Bone marrow (tissue), 2 donors: ENCODE results near the gene PPP1R1C.

Source experiments
- DNase-seq, 2 donors: peaks; one replicate each; lab custom pipeline; 2025; lab: John Stamatoyannopoulos, UW

PPP1R1C gene

DNA sequence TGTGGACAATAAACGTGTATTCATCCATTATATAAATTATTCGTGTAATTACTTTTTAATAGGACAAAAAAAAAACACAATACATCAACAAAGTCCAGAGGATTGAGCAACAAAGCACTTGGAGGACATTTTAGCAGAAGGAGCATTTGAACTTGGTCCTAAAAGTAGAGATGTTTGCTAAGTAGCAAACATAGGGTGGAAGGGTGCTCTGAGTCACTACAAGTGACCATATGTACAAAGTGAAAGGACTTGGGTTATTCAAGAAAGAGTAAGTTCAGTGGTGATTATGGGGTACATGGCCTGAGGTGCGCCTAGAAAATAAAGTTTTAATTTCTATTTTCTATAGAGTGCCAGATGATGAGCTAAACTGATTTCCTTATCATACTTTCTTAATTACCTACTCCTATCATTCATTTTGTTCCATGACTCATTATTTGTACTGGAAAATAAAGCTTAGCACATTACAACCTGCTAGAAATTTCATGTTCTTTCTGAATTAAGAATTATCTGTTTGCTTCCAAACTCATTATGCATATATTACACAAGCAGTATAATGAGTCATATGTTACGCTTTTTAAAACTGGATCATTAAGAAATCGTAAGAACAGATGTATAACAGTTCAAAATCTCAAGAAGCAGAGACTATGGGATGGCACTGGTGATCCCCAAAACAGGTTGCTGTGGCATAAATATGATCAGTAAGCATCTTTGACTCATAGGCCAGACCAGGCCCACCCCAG, 13.1 kb upstream of the PPP1R1C start:
- DNase-seq = no peak

DNA sequence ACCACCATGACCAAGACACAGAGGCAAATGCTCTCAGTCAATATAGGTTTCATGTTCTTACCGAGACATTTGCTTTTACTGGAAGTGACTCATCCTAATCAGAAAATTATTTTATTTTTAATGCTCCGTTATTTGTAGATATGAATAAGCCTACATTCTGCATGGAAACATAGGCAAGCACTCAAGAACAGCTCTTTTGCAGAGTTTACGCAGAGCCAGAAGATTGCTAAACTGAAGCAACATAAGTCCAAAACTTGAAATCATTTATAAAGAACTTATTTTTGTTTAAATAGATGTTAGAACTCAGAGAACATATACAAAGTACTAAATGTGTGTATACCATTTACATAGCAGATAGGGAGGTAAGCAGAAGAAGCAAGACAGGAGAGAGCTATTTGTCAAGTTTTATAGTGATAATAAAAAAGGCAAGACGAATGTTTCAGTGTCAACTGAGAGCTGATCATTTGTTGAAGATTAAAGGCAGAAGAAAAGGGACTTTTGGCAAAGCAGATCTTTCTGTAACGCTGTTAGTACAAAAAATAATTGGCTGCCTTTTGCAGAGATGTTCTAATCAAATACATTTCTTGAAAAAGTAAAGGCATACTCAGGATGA, 12.4 kb upstream of the PPP1R1C start:
- DNase-seq = no peak

DNA sequence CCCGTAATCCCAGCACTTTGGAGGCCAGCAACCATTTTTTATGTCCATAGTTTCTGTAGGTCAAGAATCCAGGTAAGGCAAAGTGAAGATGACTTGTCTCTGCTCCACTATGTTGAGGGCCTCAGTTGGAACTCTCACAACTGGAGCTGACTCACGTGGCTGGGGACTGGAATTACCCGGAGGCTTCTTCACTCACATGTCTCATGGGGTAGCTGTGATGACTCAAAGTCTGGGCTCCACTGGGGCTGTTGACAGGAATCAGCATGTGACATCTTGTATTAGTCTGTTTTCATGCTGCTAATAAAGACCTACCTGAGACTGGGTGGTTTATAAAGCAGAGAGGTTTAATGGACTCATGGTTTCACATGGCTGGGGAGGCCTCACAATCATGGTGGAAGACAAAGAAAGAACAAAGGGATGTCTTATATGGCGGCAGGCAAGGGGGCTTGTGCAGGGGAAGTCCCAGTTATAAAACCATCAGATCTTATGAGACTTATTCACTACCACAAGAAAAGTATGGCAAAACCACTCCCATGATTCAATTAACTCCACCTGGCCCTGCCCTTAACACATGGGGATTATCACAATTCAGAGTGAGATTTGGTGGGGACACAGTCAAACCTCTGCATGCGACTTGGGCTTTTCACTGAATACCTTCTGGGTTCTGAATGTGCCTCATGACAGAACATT, 7.8 kb upstream of the PPP1R1C start:
- DNase-seq = no peak

DNA sequence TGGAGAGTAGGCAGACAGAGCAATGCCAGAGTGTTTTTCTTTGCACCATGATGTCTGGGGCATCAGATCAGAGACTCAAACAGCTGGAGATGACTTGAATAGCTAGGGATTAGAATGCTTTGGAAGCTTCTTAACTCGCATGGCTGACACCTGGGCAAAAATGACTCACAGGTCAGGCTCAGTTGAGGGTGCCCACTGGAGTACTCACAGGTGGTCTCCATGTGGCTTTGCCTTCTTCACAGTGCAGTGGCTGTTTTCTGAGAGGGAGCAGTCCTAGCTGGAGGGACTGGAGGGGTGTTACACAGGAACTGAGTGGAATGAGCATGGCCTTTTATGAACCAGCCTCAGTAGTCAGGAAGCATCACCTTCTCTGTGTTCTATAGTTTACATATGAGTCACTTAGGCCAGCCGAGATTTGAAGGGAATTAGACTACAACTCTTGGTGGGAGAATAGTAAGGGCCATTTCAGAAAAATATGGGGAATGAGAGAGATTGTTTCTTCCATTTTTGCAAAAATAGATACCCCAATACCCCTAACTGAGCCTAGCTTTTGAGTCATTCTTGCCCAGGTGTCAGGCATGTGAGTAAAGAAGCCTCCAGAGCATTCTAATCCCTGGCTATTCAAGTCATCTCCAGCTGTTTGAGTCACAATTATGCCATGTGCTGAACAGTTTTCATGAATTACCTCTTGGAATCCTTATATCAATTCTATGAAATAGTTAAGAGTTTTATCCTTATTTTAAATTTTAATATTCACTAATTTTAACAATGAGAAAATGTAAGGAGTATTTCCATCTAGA, 7.1 kb upstream of the PPP1R1C start:
- DNase-seq = no peak

DNA sequence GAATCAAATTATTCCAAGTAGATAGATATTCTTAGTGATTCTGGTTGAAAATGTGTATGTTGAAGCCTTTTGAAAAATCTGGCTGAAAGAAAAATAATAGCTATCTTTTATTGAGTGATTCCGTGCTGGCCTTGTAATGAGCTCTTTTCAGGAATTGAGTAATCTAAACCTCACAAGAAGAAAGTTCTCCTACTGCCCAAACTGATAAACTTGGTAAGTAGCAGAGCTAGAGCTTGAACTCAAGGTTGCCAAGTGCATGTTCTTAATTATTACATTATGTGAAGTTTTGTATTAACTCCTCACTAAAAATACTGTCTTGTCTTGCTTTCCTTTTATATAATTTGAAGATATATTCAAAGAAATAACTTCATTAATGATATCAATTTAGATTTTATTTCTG, 1.6 kb upstream of the PPP1R1C start:
- no peak for DNase-seq

DNA sequence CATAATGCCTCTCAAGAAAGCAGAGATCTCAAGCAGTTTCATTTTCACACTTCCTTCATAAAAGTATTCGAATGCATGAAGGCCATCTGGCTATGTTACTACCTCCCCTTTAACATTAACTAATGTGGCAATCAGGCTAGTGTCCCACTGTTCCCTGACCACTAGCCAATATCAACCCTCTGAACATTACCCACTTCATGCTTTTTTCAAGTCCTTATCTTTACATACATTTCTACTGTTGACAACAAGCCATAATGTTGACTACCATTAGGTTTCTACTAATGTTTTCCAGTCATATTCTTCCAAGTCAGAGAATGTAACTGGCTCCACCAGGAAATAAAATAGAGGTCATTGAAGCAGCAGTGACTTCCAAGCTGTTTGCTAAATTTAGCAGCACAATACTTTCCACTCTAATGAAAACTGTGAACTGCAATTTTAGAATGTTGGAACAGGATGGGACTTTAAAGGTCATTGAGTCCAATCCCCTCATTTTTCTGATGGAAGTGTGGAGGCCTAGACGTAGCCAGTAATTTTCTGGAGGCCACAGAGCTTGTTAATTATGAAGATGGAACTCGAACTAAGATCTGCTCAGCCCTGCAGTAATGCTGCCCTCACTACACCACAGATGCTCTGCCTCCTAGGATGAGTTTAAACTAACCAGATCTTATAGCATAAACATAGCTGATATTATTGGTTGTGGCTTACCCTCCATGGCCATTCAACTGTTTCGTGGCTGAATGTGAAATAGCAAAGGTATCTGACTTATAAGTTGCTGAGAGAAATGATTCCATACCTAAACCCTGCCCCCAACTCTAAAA, 630 bp upstream of the PPP1R1C start:
- DNase-seq = no peak

DNA sequence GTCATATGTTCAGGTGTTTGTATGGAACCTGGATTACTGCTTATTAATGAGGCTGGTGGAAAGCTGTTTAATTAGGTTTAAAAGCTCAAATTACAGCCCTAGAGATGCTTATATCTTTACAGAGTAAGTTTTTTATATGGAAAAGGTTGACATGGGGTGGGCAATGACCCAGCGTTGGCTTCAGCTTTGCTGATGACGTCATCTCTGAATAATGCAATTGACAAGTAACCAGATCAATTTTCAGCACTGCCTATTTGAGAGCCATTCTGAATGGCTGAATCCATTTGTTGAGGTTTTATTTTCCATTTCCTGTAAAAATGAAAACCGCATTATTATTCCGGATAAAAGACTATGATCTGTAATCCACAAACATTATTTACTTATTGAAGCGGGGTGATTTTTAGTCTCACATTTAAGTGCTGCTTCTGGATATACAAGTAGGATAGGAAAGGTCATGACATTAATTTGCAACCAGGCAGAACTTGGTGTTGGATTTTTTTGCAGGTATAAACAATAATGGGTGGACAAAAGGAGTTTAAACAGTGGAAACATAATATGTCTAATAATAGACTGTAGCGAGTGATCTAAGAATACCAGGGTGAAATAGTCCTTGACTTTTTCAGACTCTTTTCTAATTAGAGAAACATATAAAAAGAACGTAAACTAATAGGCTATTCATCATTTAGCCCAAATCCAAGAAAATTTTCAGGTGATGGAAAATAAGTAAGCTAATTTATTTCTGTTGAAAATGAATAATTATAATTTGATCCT, 2.7 kb downstream of the PPP1R1C start:
- no peak for DNase-seq

DNA sequence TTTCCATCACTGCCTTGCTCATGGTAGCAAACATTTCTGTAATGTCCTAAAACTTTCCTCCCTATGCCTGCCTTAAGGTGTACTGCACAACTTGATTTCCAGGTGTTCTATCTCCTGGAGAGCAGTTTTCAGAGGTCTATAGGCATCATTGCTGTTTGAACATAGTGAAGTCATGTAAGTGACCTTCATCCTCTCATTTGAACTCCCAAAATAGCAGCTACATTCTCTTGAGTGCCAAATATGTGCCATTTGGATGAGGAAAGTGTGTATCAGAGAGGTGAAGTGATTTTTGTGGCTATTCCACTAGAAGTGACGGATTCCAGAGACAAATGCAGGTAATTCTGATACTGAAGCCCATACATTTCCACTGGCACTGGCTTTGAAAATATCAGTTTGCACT, 3.4 kb downstream of the PPP1R1C start:
- no peak for DNase-seq

DNA sequence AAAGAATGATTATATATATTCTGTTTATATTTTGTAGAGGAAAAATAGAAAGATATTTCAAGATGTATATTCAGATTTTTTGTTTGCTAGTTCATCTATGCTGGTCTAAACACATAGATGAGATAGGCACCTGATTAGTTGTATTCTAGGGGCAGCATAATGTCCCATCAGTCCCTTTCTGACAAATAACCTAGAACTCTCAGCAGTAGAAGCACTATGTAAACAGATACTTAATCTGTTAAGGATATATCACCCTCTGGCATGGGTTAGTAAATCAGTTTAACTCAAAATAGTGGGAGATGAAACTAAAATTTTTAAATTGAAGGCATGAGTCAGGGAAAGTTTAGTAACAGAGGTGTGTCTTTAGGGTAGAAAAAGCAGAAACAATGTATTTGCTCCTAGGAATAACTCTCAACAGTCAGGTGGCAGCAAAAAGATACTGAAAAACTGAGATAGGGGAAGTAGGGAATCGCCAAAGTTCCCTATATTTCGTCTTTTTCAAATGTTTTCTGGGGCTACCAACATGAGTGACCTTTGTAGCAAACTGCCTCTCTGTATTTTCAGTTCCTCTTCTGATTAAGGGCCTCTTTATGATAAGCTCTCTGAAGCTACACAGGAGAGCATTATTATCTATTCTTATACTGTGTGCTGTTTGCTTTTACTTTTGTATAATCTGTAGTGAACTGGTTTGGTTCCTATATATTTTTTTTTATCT, 5.7 kb downstream of the PPP1R1C start:
- DNase-seq = no peak

DNA sequence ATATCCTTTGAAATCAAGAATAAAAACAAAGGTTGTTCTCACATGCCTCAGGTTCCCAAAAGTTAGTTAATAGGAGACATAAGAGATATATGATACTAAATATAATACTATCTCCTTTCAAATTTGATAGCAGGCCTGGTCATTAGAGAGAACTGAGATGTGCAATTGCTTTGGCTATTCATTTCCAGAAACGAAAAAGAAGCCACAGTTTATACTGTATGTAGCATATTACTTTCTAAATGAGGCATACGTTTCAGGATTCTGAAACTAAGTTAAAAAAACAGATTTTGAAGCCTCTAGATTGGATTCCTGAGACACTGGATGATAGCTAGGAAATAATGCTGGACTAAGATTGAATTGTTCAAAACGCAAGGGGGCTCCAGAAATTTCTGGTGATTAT, 7.1 kb downstream of the PPP1R1C start:
- DNase-seq = no peak

DNA sequence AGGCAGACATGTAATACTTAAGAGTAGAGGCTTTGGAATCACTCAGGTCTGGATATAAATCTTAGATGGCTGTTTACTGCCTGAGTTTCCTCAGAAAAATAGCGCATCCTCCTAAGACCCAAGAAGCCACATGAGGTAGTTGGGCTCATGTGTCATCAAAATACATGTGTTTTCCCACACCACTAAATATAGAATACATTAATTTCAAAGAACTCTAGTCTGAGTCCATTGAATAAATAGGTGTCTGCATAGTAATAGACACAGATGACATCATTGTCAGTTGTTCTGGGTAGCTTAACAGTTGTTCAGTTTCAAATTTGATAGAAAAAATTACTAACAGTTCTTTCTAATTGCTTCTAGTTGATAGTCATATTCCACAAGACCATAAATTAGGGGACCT, 9.6 kb downstream of the PPP1R1C start:
- DNase-seq = no peak

DNA sequence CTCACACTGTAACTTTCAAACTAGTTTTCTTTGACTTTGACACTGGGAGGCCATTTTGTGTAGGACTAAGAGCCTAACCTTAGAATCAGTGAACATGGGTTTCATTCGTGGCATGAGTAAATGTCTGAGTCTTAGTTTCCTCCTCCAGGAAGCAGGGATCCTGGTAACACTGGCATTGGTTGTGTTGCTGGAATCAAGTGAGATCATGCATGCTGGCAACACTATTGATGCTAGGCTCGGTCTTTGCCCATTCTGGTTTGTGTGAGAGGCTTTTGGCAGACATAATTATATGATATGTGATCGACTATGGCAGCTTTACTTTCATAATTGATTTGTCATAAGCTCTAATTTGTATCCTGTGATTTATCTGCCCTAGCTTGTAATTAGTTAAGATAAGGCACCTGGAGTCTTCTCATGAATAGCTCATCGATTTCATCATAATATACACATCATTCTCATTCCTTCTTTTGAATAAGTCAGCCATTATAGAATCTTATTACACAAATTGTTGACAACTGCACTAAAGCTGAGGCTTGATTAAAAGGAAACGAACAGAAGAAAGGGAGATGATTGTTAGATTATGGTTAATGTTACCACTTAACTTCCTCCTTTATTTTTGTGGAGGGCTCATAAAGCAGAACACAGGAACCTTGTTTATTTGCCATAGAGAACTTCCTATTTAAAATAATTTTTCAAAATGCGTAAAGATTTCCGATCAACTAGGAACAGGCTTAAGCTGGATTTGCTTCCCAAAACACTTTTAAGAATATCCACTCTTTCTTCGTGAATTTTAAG, 12.6 kb downstream of the PPP1R1C start:
- no peak for DNase-seq

DNA sequence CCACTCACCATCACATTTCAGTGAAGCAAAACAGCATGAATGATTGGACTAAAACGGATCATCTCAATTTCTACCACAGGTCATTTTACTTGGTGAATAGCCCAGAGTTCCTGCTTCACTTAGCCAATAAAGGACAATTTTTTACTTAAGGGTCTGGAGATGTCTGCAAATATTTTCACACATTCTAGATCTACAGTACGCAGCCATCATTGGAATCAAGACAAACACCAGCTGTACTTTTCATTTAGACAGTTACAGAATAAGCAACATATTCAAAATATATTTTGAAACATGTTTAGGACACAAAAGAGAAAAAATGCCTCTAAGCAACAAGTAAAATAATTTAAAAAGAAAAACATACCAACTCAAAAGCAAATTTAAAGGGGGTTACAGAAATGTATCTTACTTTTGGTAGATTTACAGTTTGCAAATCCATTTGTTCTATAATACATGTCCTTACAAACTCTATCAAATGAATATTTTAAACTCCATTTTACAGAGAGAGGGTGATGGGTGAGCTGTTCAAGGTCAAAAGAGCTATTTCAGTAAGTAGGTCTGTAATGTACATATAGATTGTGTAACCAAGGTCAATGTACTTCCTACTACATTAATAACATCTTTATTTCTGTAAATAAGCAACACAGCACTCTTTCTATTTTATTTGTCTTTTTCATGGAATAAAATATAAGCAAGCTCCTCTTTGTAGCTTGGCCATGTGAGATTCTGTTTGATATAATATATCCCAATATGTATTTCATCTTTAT, 13.4 kb downstream of the PPP1R1C start:
- DNase-seq = no peak

DNA sequence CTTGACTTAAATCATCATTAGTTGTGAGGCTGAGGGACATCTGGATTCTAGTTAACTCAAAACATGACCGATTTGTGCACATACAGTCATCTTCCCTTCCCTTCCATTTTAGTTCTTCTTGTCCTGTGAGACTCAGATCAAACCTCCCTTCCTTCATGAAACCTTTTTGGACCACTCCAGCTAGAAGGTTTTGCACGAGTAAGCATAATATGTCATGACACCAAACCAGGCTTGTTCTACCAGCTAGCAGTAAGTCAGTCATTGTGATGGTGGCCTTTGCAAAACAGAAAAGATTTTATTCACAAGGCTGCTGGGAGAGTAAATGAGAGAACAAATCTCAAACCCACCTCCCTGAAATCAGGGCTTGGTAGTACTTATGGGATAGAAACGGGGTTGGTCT, 14.3 kb downstream of the PPP1R1C start:
- DNase-seq = no peak

DNA sequence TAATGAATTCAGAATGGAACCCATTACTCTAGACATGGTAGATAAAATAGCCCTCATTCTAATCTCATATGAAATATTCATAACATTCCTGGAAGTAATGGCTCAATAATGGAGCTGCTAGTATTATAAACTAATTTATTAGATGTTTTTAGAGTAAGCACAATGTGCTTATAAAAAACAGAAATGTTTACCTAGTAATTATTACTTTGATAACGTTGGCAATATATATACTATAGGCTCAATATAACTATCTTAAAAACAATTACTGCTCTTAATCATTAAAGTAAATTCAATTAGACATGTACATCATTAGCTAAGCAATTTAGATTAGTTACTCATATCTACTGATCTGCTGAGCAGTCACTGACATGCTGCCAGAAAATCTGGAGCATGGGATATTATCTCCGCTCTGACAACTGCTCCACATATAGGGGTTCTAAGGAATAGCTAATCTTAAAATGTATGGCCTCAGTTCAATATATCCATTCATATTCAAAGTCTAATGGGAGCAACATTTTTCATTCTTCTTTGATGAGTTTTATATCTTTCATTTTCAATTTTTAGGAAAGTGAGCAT, 19.4 kb downstream of the PPP1R1C start:
- no peak for DNase-seq

DNA sequence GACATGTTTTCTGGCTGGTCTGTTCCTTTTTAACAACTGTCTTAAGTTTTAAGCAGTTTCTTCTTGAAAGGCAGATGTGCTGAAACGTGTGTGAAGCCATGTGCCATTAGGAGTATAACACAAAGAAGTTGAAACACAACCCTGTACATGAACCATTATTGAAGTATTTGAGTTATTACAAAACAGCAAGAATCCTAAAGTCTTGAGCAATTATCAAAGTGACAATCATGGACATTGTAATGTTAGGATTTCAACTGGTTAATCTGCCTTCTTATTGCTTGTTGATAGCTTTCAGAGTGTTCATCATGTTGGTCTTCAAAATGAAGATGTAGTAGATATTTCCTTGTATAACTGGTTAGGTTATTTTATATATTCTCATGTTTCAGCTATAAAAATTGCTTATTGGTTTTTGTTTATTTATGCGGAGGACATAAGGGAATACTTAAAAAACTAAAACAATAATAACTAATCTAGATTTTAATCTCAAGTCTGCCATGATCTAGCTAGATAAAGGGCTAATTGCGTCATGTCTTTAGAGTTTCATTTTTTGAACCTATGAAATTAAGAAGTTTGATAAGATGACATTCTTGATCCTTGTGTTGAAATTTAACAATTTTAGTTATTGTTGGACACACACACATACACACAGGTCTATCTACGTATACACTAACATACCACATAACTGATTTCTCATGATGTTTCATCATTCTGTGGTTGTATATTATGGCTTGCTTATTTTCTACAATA, 21.1 kb downstream of the PPP1R1C start:
- DNase-seq = no peak

DNA sequence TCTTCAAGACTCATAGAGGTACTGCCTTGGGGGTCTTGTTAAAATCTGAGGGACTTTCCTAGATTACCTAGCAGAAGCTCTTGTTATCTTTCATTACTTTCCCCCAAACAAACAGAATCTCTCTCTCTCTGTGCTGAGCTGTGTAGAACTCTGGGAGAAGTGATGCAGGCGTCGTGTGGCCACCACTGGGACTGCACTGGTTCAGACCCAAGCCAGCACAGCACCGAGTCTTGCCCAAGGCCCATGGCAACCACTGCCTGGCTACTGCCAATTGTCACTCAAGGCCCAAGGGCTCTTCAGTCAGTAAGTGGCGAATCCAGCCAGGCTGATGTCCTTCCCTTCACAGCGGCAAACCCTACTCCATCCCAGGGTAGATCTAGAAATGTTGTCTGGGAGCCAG, 28.6 kb downstream of the PPP1R1C start:
- DNase-seq = no peak
